Measurements from ENCODE around the gene ITLN2.
"Not testable (repeated sequence)": the region's sequence is repeated elsewhere in the genome, so short reads cannot be mapped to it uniquely, and the experiment has no call there.

ITLN2 gene

DNA sequence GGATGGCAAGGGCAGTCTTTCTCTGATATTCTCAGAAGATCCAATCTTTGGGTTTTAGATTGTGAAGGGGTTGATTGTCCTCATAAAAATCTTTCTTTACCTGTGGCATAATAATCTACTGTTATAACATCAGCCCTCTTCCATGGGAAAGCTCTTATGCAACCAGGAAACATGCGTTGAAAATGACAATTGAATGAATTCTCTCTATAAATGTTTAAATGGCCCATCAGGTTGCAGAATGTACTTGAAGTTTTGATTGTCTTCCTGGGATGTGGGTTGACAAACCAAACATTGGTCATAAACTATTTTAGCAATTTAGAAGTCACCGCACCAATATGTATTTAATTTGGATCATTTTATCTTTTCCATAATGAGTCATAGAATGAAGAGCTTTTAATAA, 37.9 kb downstream of the ITLN2 start:
- no peak for DNase-seq (ENCODE audit: low read depth)
- H3K4me3 ChIP-seq (ENCODE audit: low read depth, low read length): no peak overlapping the region
- no peak for TF ChIP-seq MYC (IDR thresholded peaks at IDR 0.05; ENCODE audit: low read depth, low read length)
- TF ChIP-seq POLR2A (IDR thresholded peaks at IDR 0.05; ENCODE audit: extremely low read depth, insufficient read length): no peak
- TF ChIP-seq, protein P1, sequence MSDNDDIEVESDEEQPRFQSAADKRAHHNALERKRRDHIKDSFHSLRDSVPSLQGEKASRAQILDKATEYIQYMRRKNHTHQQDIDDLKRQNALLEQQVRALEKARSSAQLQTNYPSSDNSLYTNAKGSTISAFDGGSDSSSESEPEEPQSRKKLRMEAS (IDR thresholded peaks at IDR 0.05; ENCODE audit: low read depth, low read length): no peak
- TF ChIP-seq, protein P2, sequence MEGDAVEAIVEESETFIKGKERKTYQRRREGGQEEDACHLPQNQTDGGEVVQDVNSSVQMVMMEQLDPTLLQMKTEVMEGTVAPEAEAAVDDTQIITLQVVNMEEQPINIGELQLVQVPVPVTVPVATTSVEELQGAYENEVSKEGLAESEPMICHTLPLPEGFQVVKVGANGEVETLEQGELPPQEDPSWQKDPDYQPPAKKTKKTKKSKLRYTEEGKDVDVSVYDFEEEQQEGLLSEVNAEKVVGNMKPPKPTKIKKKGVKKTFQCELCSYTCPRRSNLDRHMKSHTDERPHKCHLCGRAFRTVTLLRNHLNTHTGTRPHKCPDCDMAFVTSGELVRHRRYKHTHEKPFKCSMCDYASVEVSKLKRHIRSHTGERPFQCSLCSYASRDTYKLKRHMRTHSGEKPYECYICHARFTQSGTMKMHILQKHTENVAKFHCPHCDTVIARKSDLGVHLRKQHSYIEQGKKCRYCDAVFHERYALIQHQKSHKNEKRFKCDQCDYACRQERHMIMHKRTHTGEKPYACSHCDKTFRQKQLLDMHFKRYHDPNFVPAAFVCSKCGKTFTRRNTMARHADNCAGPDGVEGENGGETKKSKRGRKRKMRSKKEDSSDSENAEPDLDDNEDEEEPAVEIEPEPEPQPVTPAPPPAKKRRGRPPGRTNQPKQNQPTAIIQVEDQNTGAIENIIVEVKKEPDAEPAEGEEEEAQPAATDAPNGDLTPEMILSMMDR (IDR thresholded peaks at IDR 0.05; ENCODE audit: low read depth, low read length): no peak

DNA sequence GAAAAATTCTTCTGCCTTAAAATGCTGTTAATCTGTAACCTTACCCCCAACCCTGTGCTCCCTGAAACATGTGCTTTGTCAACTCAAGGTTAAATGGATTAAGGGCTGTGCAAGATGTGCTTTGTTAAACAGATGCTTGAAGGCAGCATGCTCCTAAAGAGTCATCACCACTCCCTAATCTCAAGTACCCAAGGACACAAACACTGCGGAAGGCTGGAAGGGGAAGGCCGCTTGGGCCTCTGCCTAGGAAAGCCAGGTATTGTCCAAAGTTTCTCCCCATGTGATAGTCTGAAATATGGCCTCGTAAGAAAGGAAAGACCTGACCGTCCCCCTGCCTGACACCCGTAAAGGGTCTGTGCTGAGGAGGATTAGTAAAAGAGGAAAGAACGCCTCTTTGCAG, 41.4 kb downstream of the ITLN2 start:
- not testable (repeated sequence) for DNase-seq (ENCODE audit: low read depth); H3K4me3 ChIP-seq (ENCODE audit: low read depth, low read length)

DNA sequence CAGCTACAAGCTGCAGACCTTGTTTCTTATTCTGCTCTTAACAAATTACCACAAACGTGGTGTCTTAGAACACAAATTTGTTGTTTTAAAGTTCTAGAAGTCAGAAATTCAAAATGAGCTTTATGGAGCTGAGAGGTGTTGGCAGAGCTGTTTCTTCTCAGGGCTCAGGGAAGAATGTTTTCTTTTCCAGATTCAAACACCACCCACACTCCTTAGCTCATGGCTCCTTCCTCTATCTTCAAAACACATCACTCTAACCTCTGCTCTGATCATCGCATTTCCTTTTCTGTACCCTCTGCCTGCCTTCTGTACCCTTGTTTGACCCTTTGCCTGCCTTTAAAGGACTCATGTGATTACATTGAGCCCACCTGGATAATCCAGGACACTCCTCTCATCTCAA, 42.7 kb downstream of the ITLN2 start:
- DNase-seq (ENCODE audit: low read depth): no peak
- TF ChIP-seq MYC (IDR thresholded peaks at IDR 0.05; ENCODE audit: low read depth, low read length) (no peak), POLR2A (IDR thresholded peaks at IDR 0.05; ENCODE audit: extremely low read depth, insufficient read length) (no peak)
- TF ChIP-seq, protein P1 (IDR thresholded peaks at IDR 0.05; ENCODE audit: low read depth, low read length): no peak
- TF ChIP-seq, protein P2 (IDR thresholded peaks at IDR 0.05; ENCODE audit: low read depth, low read length): no peak
- H3K4me3 ChIP-seq (ENCODE audit: low read depth, low read length): no peak overlapping the region

DNA sequence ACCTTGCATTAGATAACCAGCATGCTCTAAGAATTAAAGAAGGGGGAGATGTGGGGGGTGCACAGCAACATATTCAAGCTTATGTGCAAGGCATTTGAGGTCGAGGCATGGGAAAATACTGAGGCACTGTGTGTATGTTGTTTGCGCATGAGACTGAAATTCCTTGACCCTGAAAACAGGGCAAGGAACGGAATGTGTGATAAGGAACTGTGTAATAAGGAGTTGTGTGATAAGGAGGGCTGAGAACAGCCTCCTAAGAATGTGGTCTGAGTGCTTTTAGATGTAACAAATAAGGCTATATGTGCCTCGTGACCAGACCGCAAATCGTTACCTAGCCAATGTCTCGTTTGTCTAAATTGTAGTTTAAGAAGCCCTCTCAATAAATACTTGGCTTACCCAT, 43.2 kb downstream of the ITLN2 start:
- H3K4me3 ChIP-seq (ENCODE audit: low read depth, low read length): no peak overlapping the region
- no peak for DNase-seq (ENCODE audit: low read depth)
- no peak for TF ChIP-seq MYC (IDR thresholded peaks at IDR 0.05; ENCODE audit: low read depth, low read length)
- TF ChIP-seq, protein P2 (IDR thresholded peaks at IDR 0.05; ENCODE audit: low read depth, low read length): no peak

DNA sequence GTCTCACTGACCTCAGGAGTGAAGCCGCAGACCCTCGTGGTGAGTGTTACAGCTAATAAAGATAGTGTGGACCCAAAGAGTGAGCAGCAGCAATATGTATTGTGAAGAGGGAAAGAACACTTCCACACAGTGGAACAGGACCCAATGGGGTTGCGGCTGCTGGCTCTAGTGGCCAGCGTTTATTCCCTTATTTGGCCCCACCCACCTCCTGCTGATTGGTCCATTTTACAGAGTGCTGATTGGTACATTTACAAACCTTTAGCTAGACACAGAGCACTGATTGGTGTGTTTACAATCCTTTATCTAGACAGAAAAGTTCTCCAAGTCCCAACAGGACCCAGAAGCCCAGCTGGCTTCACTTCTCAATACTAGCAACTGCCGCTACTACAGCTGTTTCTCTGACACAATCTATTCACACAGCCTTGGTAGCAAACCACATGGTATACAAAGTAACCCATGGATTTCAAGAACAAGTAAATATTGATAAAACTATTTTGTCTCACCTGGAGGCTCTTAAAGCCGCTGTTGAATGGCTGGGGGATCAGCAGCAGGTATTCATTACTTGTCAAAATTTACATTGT, 44.3 kb downstream of the ITLN2 start:
- no peak overlapping the region for H3K4me3 ChIP-seq (ENCODE audit: low read depth, low read length)
- DNase-seq (ENCODE audit: low read depth): no peak
- TF ChIP-seq, protein P1 (IDR thresholded peaks at IDR 0.05; ENCODE audit: low read depth, low read length): no peak
- TF ChIP-seq MYC (IDR thresholded peaks at IDR 0.05; ENCODE audit: low read depth, low read length) (no peak), POLR2A (IDR thresholded peaks at IDR 0.05; ENCODE audit: extremely low read depth, insufficient read length) (no peak)
- TF ChIP-seq, protein P2 (IDR thresholded peaks at IDR 0.05; ENCODE audit: low read depth, low read length): no peak

DNA sequence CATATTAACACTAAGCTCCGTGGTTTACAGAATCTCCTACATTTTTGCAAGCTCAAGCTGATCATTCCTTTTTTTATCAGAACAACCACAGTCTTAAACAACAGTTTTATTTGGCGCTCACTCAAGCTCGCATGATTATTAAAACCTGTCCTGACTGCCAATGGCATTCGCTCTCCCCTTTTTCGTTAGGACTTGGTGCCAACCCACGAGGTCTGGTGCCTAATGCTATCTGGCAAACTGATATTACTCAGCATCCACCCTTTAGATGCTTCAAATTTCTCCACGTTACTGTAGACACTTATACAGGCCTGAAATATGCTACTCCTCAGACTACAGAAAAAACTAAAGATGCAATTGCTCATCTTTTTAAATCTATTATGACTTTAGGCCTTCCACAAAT, 46.6 kb downstream of the ITLN2 start:
- DNase-seq (ENCODE audit: low read depth): no peak
- no peak overlapping the region for H3K4me3 ChIP-seq (ENCODE audit: low read depth, low read length)
- TF ChIP-seq, protein P2 (IDR thresholded peaks at IDR 0.05; ENCODE audit: low read depth, low read length): no peak
- TF ChIP-seq MYC (IDR thresholded peaks at IDR 0.05; ENCODE audit: low read depth, low read length): no peak
- TF ChIP-seq, protein P1 (IDR thresholded peaks at IDR 0.05; ENCODE audit: low read depth, low read length): no peak
- no peak for TF ChIP-seq POLR2A (IDR thresholded peaks at IDR 0.05; ENCODE audit: extremely low read depth, insufficient read length)

All from NB4 (cell line).